HG02798 (cell line): ENCODE results near the gene AMT.
"Not testable (repeated sequence)": the region's sequence is repeated elsewhere in the genome, so short reads cannot be mapped to it uniquely, and the experiment has no call there.

Experiments used
- ATAC-seq: cut with Tn5 transposase; IDR thresholded peaks from one replicate; pipeline ENCODE4 v1.9.1; 2021; ENCODE audit warnings: mild to moderate bottlenecking; ENCODE audit not compliant: unreplicated experiment, poor library complexity

Gene AMT

GRCh38 chr3:49428752-49429080, 6.4 kb upstream of the AMT start:
- no peak for ATAC-seq

DNA sequence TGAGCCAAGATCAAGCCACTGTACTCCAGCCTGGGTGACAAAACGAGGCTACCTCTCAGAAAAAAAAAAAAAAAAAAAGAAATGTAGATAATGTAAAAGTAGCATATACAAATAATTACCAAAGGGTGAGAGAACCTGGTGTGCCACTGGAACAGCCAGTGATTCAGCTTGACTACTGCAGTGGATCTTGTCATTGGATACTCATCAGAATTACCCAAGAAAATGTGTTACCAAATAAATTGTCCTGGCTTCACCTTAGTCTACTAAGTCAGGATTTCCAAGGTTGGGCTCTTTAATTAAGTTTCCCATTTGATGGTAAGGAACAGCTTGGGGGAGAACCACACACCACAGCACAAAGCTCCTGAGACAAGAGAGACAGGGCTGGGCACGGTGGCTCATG, 5.3 kb upstream of the AMT start:
- ATAC-seq = no peak

- ATAC-seq = no peak
These were observed 2.5 kb upstream of the AMT start for GRCh38 chr3:49424816-49425215.

- no peak for ATAC-seq
These were observed 339 bp downstream of the AMT start for GRCh38 chr3:49421890-49422378.

GRCh38 chr3:49417516-49418120, 4.7 kb downstream of the AMT start:
- no peak for ATAC-seq

- ATAC-seq = no peak
These were observed 5.4 kb downstream of the AMT start for GRCh38 chr3:49416867-49417266.

GRCh38 chr3:49415931-49416601, 6.2 kb downstream of the AMT start:
- ATAC-seq = no peak

- no peak for ATAC-seq
These were observed 7.5 kb downstream of the AMT start for GRCh38 chr3:49414753-49415152.

DNA sequence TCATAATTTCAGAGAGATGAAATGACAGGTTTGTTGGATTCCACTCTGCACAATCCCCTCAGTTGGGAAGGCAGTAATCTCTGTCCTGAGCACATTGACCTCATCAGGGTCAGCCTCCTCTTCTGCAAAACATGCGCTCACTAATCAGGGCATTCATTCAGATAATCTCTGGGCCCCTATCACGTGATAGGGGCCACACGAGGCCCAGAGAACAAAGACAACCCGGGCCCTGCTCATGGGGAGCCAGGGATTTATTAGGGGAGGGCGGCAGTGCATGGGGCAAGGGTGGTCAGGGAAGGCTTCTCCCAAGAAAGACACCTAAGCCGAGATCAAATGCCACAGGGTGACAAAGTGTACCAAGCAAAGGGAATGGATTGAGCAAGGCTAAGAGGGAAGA, 8.9 kb downstream of the AMT start:
- no peak for ATAC-seq

DNA sequence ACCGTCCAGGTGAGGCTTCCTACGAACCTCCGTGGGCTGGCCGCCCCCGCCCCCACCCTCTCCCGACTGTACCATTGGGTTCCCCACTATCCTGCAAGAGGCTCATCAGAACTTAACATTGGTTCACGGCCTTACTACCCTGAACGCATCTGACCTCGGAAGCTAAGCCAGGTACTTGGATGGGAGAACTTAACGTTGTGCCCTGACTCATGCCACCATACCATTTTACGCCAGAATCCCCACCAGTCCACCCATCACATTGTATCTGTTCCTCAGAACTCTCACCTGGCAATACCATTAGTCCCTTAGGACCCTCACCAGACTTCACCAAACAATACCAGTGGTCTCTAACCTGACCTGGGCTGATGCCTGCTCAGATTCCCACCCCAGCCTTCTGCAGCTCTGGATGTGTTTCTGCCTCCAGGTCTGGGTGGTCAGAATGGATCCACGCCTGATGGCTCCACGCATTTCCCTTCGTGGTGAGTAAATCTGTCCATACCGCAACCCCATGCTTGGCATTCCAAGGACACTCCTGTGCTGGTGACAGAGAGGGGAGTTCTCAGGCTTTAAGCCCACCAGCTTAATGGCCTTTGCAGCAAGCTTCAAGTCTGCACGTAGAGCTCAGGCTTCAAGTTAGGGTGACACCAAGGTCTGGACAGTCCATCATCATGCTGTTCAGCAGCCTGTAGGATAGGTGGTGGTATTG, 9.5 kb downstream of the AMT start:
- no peak for ATAC-seq

- peak; percentile 87 for ATAC-seq
These were observed 10.2 kb downstream of the AMT start, which contains the start of the genes RHOA and TCTA for GRCh38 chr3:49411968-49412631. TSS of gene RHOA (minus strand) at chr3:49411976. CDS start at chr3:49375589, 36,387 bp downstream. TSS of gene TCTA (plus strand) at chr3:49412423. CDS start at chr3:49412427, 4 bp downstream.

GRCh38 chr3:49411535-49411967, 10.7 kb downstream of the AMT start:
- peak; percentile 28 for ATAC-seq

DNA sequence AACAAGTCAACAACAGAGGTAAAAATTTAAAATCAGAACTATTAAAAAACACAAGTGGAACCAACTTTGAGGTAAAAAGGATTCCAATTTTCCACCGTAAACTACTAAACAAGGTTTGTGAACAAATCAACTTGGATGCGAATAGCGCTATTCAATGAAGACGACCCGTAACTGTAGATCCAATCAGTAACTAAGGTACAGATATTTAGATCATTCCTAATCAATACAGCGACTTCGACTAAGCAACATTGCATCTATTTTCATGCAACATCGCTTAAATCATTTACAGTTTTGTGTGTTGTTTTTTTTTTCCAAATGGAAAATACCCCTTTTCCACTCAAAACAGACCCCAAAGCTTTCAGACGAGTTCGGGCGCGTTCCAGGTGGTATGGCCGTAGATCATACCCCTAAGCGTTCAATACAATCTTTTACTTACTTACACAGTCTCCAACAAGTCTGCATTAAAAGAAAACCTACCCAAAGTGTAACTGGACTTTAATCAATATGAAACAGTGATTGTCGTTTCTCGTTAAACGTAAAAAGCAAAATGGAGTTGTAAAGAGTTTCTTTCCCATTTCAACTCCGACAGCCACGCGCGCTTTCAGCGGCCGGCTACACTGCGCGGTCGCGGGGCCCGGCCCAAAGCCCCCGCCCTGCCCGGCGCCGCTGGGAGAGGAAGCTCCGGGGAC, 11.3 kb downstream of the AMT start:
- ATAC-seq = no peak

- no peak for ATAC-seq
These were observed 12.0 kb downstream of the AMT start for GRCh38 chr3:49410066-49410845.

DNA sequence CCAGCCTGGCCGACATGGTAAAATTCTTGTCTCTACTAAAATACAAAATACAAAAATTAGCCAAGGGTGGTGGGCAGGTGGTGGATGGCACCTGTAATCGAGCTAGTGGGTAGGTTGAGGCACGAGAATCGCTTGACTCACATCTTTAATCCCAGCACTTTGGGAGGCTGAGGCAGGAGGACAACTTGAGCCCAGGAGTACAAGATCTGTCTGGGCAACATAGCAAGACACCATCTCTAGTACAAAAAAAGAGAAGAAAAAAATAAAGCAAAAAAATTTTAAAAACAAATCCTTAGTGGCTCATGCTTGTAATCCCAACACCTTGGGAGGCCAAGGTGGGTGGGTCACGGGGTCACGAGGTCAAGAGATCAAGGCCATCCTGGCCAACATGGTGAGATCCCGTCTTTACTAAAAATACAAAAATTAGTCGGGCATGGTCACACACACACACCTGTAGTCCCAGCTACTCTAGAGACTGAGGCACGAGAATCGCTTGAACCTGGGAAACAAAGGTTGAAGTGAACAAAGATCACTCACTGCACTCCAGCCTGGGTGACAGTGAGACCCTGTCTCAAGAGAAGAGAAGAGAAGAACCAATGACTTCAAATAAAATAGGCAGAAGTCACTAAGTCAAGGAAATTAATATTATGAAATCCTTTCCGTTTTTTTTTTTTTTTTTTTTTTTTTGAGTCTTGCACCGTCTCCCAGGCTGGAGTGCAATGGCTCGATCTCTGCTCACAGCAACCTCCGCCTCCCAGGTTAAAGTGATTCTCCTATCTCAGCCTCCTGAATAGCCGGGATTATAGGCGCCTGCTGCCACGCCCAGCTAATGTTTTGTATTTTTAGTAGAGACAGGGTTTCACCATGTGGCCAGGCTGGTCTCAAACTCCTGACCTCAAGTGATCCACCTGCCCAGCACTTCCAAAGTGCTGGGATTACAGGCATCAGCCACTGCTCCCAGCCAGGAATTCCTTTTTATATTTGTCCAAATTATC, 15.4 kb downstream of the AMT start:
- ATAC-seq = no peak

DNA sequence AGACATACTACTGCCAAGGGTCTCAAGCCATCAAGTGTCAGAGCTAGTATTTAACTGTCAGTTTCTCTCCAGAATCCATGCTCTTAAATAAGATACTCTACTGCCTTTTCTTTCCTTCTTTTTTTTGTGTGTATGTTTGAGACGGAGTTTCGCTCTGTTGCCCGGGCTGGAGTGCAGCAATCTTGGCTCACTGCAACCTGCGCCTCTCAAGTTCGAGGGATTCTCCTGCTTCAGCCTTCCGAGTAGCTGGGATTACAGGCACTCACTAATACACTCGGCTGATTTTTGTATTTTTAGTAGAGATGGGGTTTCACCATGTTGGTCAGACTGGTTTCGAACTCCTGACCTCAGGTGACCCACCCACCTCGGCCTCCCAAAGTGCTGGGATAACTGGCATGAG, 16.7 kb downstream of the AMT start:
- not testable (repeated sequence) for ATAC-seq

DNA sequence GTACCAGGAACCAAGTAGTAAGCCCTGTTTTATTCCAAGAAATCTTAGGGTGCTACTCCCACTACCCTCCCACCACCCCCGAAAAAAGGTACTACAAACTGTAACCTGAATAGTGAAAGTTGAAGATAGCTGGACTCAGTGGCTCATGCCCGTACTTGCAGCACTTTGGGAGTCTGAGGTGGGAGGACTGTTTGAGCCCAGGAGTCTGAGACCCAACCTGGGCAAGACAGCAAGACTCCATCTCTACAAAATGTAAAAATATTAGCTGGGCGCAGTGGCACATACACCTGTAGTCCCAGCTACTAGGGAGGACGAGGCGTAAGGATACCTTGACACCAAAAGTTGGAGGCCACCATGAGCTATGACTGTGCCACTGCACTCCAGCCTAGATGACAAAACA, 18.4 kb downstream of the AMT start:
- ATAC-seq = no peak

DNA sequence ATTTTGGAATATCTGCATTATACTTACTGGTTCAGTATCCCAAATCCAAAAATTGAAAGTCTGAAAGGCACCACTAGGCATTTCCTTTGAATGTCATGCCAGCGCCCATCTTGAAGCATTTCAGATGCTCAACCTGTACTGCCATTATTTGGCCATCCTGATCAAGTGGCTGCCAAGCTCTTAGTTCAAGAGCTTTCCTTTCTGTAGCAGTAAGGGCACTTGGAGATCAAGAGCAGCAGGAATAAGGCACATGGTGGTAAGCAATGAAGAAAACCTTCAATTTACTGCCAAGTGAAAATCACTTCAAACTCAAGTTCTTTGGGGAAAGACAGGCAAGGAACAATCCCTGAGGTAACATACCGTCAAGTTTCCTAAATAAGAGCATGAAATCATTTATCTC, 20.5 kb downstream of the AMT start:
- ATAC-seq = no peak
